ENCODE data around the gene DUSP8. TPM values are rescaled to one million over a fixed set of nuclear protein-coding genes. Genes with fewer than 3 reads are reported as not detected.

Gene DUSP8
- total RNA-seq, 1 experiment from 2014 or later = 5.1 TPM

Other genes starting within 250 kb of the DUSP8 start
- 8.6 and 13.0 TPM in 2 replicates for gene BRSK2, start 182.3 kb downstream of the DUSP8 start, total RNA-seq (2014; rRNA removed; shearing (Covaris generic))
- 22.4 and 25.8 TPM in 2 replicates for gene MOB2, start 85.5 kb downstream of the DUSP8 start, total RNA-seq (2014; rRNA removed; shearing (Covaris generic))
- gene KRTAP5-1, start 13.0 kb upstream of the DUSP8 start, total RNA-seq (2014; rRNA removed; shearing (Covaris generic)) = not detected in 2 replicates
- not detected in 2 replicates for gene KRTAP5-2, start 26.0 kb upstream of the DUSP8 start, total RNA-seq (2014; rRNA removed; shearing (Covaris generic))
- not detected in 2 replicates for gene KRTAP5-3, start 36.2 kb upstream of the DUSP8 start, total RNA-seq (2014; rRNA removed; shearing (Covaris generic))
- gene KRTAP5-4, start 49.9 kb upstream of the DUSP8 start, total RNA-seq (2014; rRNA removed; shearing (Covaris generic)) = not detected in 2 replicates
- gene KRTAP5-5, start 57.5 kb upstream of the DUSP8 start, total RNA-seq (2014; rRNA removed; shearing (Covaris generic)) = not detected in 2 replicates
- gene KRTAP5-6, start 124.9 kb upstream of the DUSP8 start, total RNA-seq (2014; rRNA removed; shearing (Covaris generic)) = not detected in 2 replicates
- gene IFITM10, start 178.3 kb upstream of the DUSP8 start, total RNA-seq (2014; rRNA removed; shearing (Covaris generic)) = 2.9 and 3.0 TPM in 2 replicates
- 875 and 888 TPM in 2 replicates for gene CTSD, start 191.7 kb upstream of the DUSP8 start, total RNA-seq (2014; rRNA removed; shearing (Covaris generic))